ENCODE results near the gene HOXA10.

The HOXA10 gene

GRCh38 chr7:27213433-27214238 lies 39.5 kb upstream of the HOXA10 start:
- TF ChIP-seq ZNF8 (CRISPR knock-in tag; IDR thresholded peaks at IDR 0.05): no peak
- TF ChIP-seq ZFP3 (CRISPR knock-in tag; IDR thresholded peaks at IDR 0.05): no peak
- TF ChIP-seq TOX (CRISPR knock-in tag; IDR thresholded peaks at IDR 0.05; ENCODE audit: borderline replicate concordance): no peak
- no peak for ATAC-seq

- ATAC-seq: peak; percentile 24; the same call in 2 of the 3 replicates
- no peak for TF ChIP-seq ARNTL (CRISPR knock-in tag; IDR thresholded peaks at IDR 0.05; ENCODE audit: borderline replicate concordance, low read depth)
- TF ChIP-seq ZNF70 (CRISPR knock-in tag; IDR thresholded peaks at IDR 0.05): no peak
- TF ChIP-seq ISL1 (CRISPR knock-in tag; IDR thresholded peaks at IDR 0.05): no peak
- no peak for TF ChIP-seq PATZ1 (CRISPR knock-in tag; IDR thresholded peaks at IDR 0.05; ENCODE audit: borderline replicate concordance)
- no peak for TF ChIP-seq OSR1 (CRISPR knock-in tag; IDR thresholded peaks at IDR 0.05)
- TF ChIP-seq ZFP3 (CRISPR knock-in tag; IDR thresholded peaks at IDR 0.05): no peak
- TF ChIP-seq TOX (CRISPR knock-in tag; IDR thresholded peaks at IDR 0.05; ENCODE audit: borderline replicate concordance): no peak
- TF ChIP-seq CREB5 (CRISPR knock-in tag; IDR thresholded peaks at IDR 0.05; ENCODE audit: low read depth): no peak
- TF ChIP-seq TCF4 (CRISPR knock-in tag; IDR thresholded peaks at IDR 0.05; ENCODE audit: borderline replicate concordance): no peak
- no peak for TF ChIP-seq ZNF565 (CRISPR knock-in tag; conservative IDR thresholded peaks at IDR 0.05; ENCODE audit: low read depth)
- TF ChIP-seq ZC3H10 (CRISPR knock-in tag; IDR thresholded peaks at IDR 0.05): no peak
- no peak for TF ChIP-seq GLIS3 (CRISPR knock-in tag; IDR thresholded peaks at IDR 0.05)
- no peak for TF ChIP-seq TSHZ2 (CRISPR knock-in tag; IDR thresholded peaks at IDR 0.05)
- no peak for TF ChIP-seq SNAI2 (CRISPR knock-in tag; IDR thresholded peaks at IDR 0.05)
- TF ChIP-seq ZFP30 (CRISPR knock-in tag; IDR thresholded peaks at IDR 0.05): no peak
- TF ChIP-seq ESRRG (CRISPR knock-in tag; IDR thresholded peaks at IDR 0.05): no peak
- TF ChIP-seq ZNF8 (CRISPR knock-in tag; IDR thresholded peaks at IDR 0.05): no peak
- TF ChIP-seq CSRNP3 (CRISPR knock-in tag; IDR thresholded peaks at IDR 0.05): no peak
- TF ChIP-seq POU6F1 (CRISPR knock-in tag; IDR thresholded peaks at IDR 0.05; ENCODE audit: borderline replicate concordance, low read depth): no peak
- TF ChIP-seq BACH2 (CRISPR knock-in tag; IDR thresholded peaks at IDR 0.05; ENCODE audit: borderline replicate concordance): no peak
Observed at GRCh38 chr7:27212497-27213432, 38.6 kb upstream of the HOXA10 start.
